Endothelial cell of umbilical vein (primary cell): ENCODE results near the gene EXD3. TPM values are rescaled to one million over a fixed set of nuclear protein-coding genes. Genes with fewer than 3 reads are reported as not detected.

ENCODE experiments used
- BruUV-seq: library from RNA; stranded (reverse); fragments of 400-500 nt; replicated peaks from 2 replicates; lab custom pipeline; 2021; lab: Mats Ljungman, UMichigan
- CTCF ChIA-PET: fragments of 300-600, 350-600 bp; sonication (Branson Sonifier 250); formaldehyde crosslinking; loops from one replicate; lab custom pipeline; 2021; ENCODE audit warnings: antibody characterized with exemption, inconsistent platforms; lab: Charles Lee
- POLR2A ChIA-PET: fragments of 300-600, 350-600 bp; sonication (Branson Sonifier 250); formaldehyde crosslinking; loops from one replicate; lab custom pipeline; 2021; ENCODE audit warnings: antibody characterized with exemption, inconsistent platforms; lab: Charles Lee
- DNase-seq: peaks from one replicate; pipeline ENCODE4 v3.0.0-alpha.2; 2011; ENCODE audit warnings: low read depth, low spot score
- FAIRE-seq: peaks from 2 replicates; lab custom pipeline; 2011; peaks lifted over from hg19 to GRCh38; lab: Jason Lieb, UNC
- H2AFZ ChIP-seq: 2 replicates; pipeline ENCODE4 v1.6.0; 2012; ENCODE audit warnings: low read depth, low read length, control low read depth, inconsistent platforms
- H3K27ac ChIP-seq: 2 replicates; pipeline ENCODE4 v1.5.1; 2011; ENCODE audit warnings: low read depth, mild to moderate bottlenecking, control low read depth, low read length, moderate library complexity; ENCODE audit not compliant: insufficient read depth
- H3K27me3 ChIP-seq, 2 experiments: 2 replicates each; pipeline versions ENCODE4 v1.6.0 to v1.6.1; 2011; ENCODE audit warnings: low read length in 2 of 2, mixed read lengths in 1 of 2; ENCODE audit not compliant: control insufficient read depth in 2 of 2, insufficient read depth in 2 of 2
- H3K36me3 ChIP-seq, 2 experiments: 2 replicates in 1 of 2; 3 replicates in 1 of 2; pipeline ENCODE4 v1.5.1; 2011; ENCODE audit warnings: low read length in 2 of 2, mild to moderate bottlenecking in 1 of 2, moderate library complexity in 1 of 2; ENCODE audit not compliant: control insufficient read depth in 2 of 2, insufficient read depth in 2 of 2; ENCODE audit errors: extremely low read depth in 1 of 2
- H3K4me1 ChIP-seq: 3 replicates; pipeline ENCODE4 v1.5.1; 2011; ENCODE audit warnings: mild to moderate bottlenecking, low read length; ENCODE audit not compliant: control insufficient read depth, insufficient read depth; ENCODE audit errors: extremely low read depth
- H3K4me2 ChIP-seq: 2 replicates; pipeline ENCODE4 v1.6.1; 2011; ENCODE audit warnings: low read length, control low read depth, mixed read lengths; ENCODE audit not compliant: insufficient read depth
- H3K4me3 ChIP-seq, 3 experiments: fragments of 200-600 bp in 1 of 3; sonication (generic), shearing (Covaris generic) in 1 of 3; replicated peaks in 1 of 3; 2 replicates each; pipeline ENCODE4 v1.5.1; 2011 to 2016; ENCODE audit warnings: control low read depth in 3 of 3, low read length in 3 of 3, mild to moderate bottlenecking in 2 of 3, inconsistent platforms in 1 of 3, low read depth in 1 of 3, moderate library complexity in 1 of 3; ENCODE audit not compliant: insufficient read depth in 1 of 3
- H3K79me2 ChIP-seq: 2 replicates; pipeline ENCODE4 v1.6.0; 2012; ENCODE audit warnings: low read length, inconsistent platforms; ENCODE audit not compliant: control insufficient read depth, insufficient read depth
- H3K9ac ChIP-seq: replicated peaks from 2 replicates; pipeline ENCODE3; 2011; ENCODE audit warnings: low read length, control low read depth; ENCODE audit not compliant: insufficient read depth; ENCODE audit errors: extremely low read depth
- H3K9me1 ChIP-seq: replicated peaks from 3 replicates; pipeline ENCODE4 v1.6.0; 2011; ENCODE audit warnings: mild to moderate bottlenecking, low read length; ENCODE audit not compliant: control insufficient read depth, insufficient read depth; ENCODE audit errors: extremely low read depth
- H3K9me3 ChIP-seq: replicated peaks from 2 replicates; pipeline ENCODE4 v1.5.1; 2012; ENCODE audit warnings: low read length, inconsistent platforms; ENCODE audit not compliant: control insufficient read depth, insufficient read depth
- H4K20me1 ChIP-seq: replicated peaks from 2 replicates; pipeline ENCODE3; 2011; ENCODE audit warnings: mild to moderate bottlenecking, low read length; ENCODE audit not compliant: control insufficient read depth, insufficient read depth; ENCODE audit errors: extremely low read depth
- EZH2 ChIP-seq: IDR thresholded peaks from 2 replicates; pipeline ENCODE4 v1.6.1; 2012; ENCODE audit warnings: borderline replicate concordance, low read depth, mild to moderate bottlenecking, moderate library complexity, low read length, inconsistent platforms; ENCODE audit not compliant: severe bottlenecking
- FOS ChIP-seq: IDR thresholded peaks from 2 replicates; pipeline ENCODE4 v1.6.1; 2011; ENCODE audit warnings: mild to moderate bottlenecking, low read length, moderate library complexity, borderline replicate concordance; ENCODE audit not compliant: insufficient read depth
- JUN ChIP-seq: IDR thresholded peaks from 2 replicates; pipeline ENCODE4 v1.6.1; 2011; ENCODE audit warnings: borderline replicate concordance, low read depth; ENCODE audit not compliant: insufficient read length, insufficient read depth
- MYC ChIP-seq: IDR thresholded peaks from one replicate; pipeline ENCODE4 v1.6.1; 2011; ENCODE audit warnings: mild to moderate bottlenecking, low read depth, low read length
- POLR2AphosphoS5 ChIP-seq: IDR thresholded peaks from 2 replicates; pipeline ENCODE4 v1.6.1; 2012; ENCODE audit warnings: low read depth, mild to moderate bottlenecking, control low read depth, low read length, moderate library complexity; ENCODE audit not compliant: insufficient read depth
- dilution Hi-C: fragments of 300-500 bp; cut with MboI; formaldehyde crosslinking; loops from one replicate; pipeline ENCODE4 v1.15.0; 2019; ENCODE audit warnings: low sequenced_read_pairs; ENCODE audit not compliant: extremely low pct_ligation_motif_present
- intact Hi-C: fragments of 100-400 bp; cut with micrococcal nuclease; formaldehyde crosslinking; loops from one replicate; pipeline ENCODE4 v1.10.0; 2022
- polyA plus RNA-seq, 4 experiments: library from polyadenylated mRNA; depleted of rRNA in 3 of 4; stranded (reverse) in 3 of 4; unstranded in 1 of 4; fragments of >200 nt; gene quantifications; 2 replicates each; pipeline versions ENCODE4 v1.2.1 to v1.2.3, GENCODE V29; 2011 to 2012; ENCODE audit warnings: missing spikeins in 1 of 4
- total RNA-seq: library from RNA; stranded (reverse); gene quantifications from 2 replicates; pipeline ENCODE4 v1.2.3, GENCODE V29; 2021

Gene EXD3
- total and polyA plus RNA-seq, 2 donors (not counting 3 experiments of a cell fraction or from before 2014, with no cell fraction given) = 17.7 to 30.3 TPM

- intact Hi-C loops (no loop called here), dilution Hi-C loops (no loop called here)
- FAIRE-seq (no peak), DNase-seq (no peak)
- ChIA-PET POLR2A (no interaction called here), CTCF (interaction anchor here (2.9 kb wide), 1 partner anchor 68 kb away, joined by 10 read pairs; the partner anchor contains the start of gene NRARP)
- Histone ChIP-seq H4K20me1 (no peaks in the 10 kb centered on the region), H2AFZ (no peak overlapping the region), H3K4me3 (no peak overlapping the region), H3K27ac (no peak overlapping the region), H3K36me3 (no peaks in the 10 kb centered on the region), H3K79me2 (no peaks in the 10 kb centered on the region), H3K4me1 (no peaks in the 10 kb centered on the region), H3K9me1 (no peaks in the 10 kb centered on the region), H3K4me2 (no peak overlapping the region), H3K9ac (no peak overlapping the region), H3K9me3 (no peaks in the 10 kb centered on the region), H3K27me3 (no peaks in the 10 kb centered on the region)
- TF ChIP-seq JUN (no peak), MYC (no peak), EZH2 (no peak), FOS (no peak), POLR2AphosphoS5 (no peak)
- BruUV-seq = no TSS peak
Observed at GRCh38 chr9:137369911-137370764, 52.8 kb downstream of the EXD3 start.
